DOHH2 (cell line): ENCODE measurements around the gene UBE2D3.

ENCODE experiments used
- CTCF ChIP-seq: fragments of 200-600 bp; sonication (generic); IDR thresholded peaks from one replicate; pipeline ENCODE4 v1.5.1; 2014; ENCODE audit warnings: antibody characterized with exemption, mild to moderate bottlenecking, low read depth, low read length; ENCODE audit not compliant: poor library complexity, severe bottlenecking
- EZH2phosphoT487 ChIP-seq: fragments of 200-600 bp; sonication (generic); IDR thresholded peaks from 2 replicates; pipeline ENCODE4 v1.6.1; 2017; ENCODE audit warnings: borderline replicate concordance, mild to moderate bottlenecking, antibody characterized with exemption, low read length, moderate library complexity, mixed read lengths

- TF ChIP-seq CTCF (no peak), EZH2phosphoT487 (no peak)
Observed at GRCh38 chr4:102787096-102787881, 40.1 kb downstream of the UBE2D3 start.
